HepG2 (cell line): ENCODE results near the gene PRR35. TPM values are rescaled to one million over a fixed set of nuclear protein-coding genes. Genes with fewer than 3 reads are reported as not detected.

Source experiments
- AKNA ChIP-seq: sonication (generic); formaldehyde crosslinking; IDR thresholded peaks from 2 replicates; pipeline ENCODE4 v1.4.0; 2020; ENCODE audit warnings: missing genetic modification reagents, borderline replicate concordance
- ARHGAP35 ChIP-seq: sonication (generic); formaldehyde crosslinking; IDR thresholded peaks from 2 replicates; pipeline ENCODE4 v1.9.0; 2022; ENCODE audit warnings: mild to moderate bottlenecking, inconsistent platforms, moderate library complexity, missing genetic modification reagents, borderline replicate concordance
- ATF6 ChIP-seq: sonication (generic); formaldehyde crosslinking; conservative IDR thresholded peaks from 2 replicates; pipeline ENCODE4 v1.4.0; 2020; ENCODE audit warnings: missing genetic modification reagents
- FUBP1 ChIP-seq: sonication (generic); formaldehyde crosslinking; IDR thresholded peaks from 2 replicates; pipeline ENCODE4 v1.5.1; 2020; ENCODE audit warnings: missing genetic modification reagents, mild to moderate bottlenecking, borderline replicate concordance
- KLF12 ChIP-seq: sonication (generic); formaldehyde crosslinking; IDR thresholded peaks from 2 replicates; pipeline ENCODE4 v1.4.0; 2020; ENCODE audit warnings: missing genetic modification reagents, borderline replicate concordance
- SRSF1 ChIP-seq: fragments of 200-400 bp; formaldehyde crosslinking; optimal IDR thresholded peaks from 2 replicates; pipeline ENCODE3; 2017; ENCODE audit warnings: mild to moderate bottlenecking, low read depth, low read length, moderate library complexity
- TCF12 ChIP-seq, 2 experiments: fragments of 450-650 bp in 1 of 2; sonication (generic) in 1 of 2; formaldehyde crosslinking in 1 of 2; IDR thresholded peaks; 2 replicates each; pipeline versions ENCODE4 v1.6.1 to v1.8.0; 2017 to 2022; ENCODE audit warnings: antibody characterized with exemption in 1 of 2, mild to moderate bottlenecking in 1 of 2, missing genetic modification reagents in 1 of 2, moderate library complexity in 1 of 2
- TFDP1 ChIP-seq: IDR thresholded peaks from 2 replicates; pipeline ENCODE4 v1.6.1; 2016; ENCODE audit warnings: missing compliant biosample characterization, missing genetic modification reagents, borderline replicate concordance
- ZFP90 ChIP-seq: sonication (generic); formaldehyde crosslinking; IDR thresholded peaks from 2 replicates; pipeline ENCODE4 v1.8.0; 2022; ENCODE audit warnings: missing genetic modification reagents, mild to moderate bottlenecking, inconsistent platforms, borderline replicate concordance
- ZNF484 ChIP-seq: sonication (generic); formaldehyde crosslinking; IDR thresholded peaks from 2 replicates; pipeline ENCODE4 v1.5.1; 2020; ENCODE audit warnings: mild to moderate bottlenecking, low read depth, missing genetic modification reagents, borderline replicate concordance
- ZNF670 ChIP-seq: sonication (generic); formaldehyde crosslinking; IDR thresholded peaks from 2 replicates; pipeline ENCODE4 v1.8.0; 2022; ENCODE audit warnings: mild to moderate bottlenecking, missing genetic modification reagents, borderline replicate concordance
- ZNF740 ChIP-seq: sonication (generic); formaldehyde crosslinking; IDR thresholded peaks from 2 replicates; pipeline ENCODE4 v1.4.0; 2020; ENCODE audit warnings: missing genetic modification reagents
- polyA plus RNA-seq, 8 experiments: library from polyadenylated mRNA; depleted of rRNA in 3 of 8; stranded (reverse) in 7 of 8; unstranded in 1 of 8; fragments of >200 nt; fragmentation: Illumina TruSeq in 4 of 8; extraction: Trizol in 4 of 8; gene quantifications; 2 replicates each; pipeline versions ENCODE4 v1.2.1 to v1.2.3, GENCODE V29; 2011 to 2016; ENCODE audit warnings: low read depth in 4 of 8, missing spikeins in 1 of 8, mixed read lengths in 1 of 8; ENCODE audit not compliant: insufficient read depth in 1 of 8
- total RNA-seq, 5 experiments: library from RNA; depleted of rRNA; stranded (reverse); fragments of >200 nt; fragmentation: Illumina TruSeq; extraction: Trizol; gene quantifications; 2 replicates each; pipeline ENCODE4 v1.2.3, GENCODE V29; 2016; ENCODE audit warnings: low read depth in 1 of 5

The PRR35 gene
- total and polyA plus RNA-seq, 2 of the 13 experiments (the other 11 are each of a cell fraction or from before 2014, with no cell fraction given): 0.07 to 0.16 TPM

GRCh38 chr16:588889-589657, 28.9 kb downstream of the PRR35 start (continued):
- TF ChIP-seq ZNF670 (no peak), TCF12 (IDR thresholded peaks at IDR 0.05) (no peak), TCF12 (CRISPR knock-in tag; IDR thresholded peaks at IDR 0.05) (peak; percentile 57; the same call in 1 of the 2 replicates), KLF12 (CRISPR knock-in tag) (peak; percentile 37; the same call in 1 of the 2 replicates), ZNF740 (CRISPR knock-in tag) (0 out of 2 replicates have a peak, but pooled peaks have one; percentile 34), AKNA (no peak), ZNF484 (CRISPR knock-in tag) (0 out of 2 replicates have a peak, but pooled peaks have one; percentile 48), FUBP1 (CRISPR knock-in tag) (no peak), ARHGAP35 (CRISPR knock-in tag) (peak; percentile 51; the same call in 1 of the 2 replicates), TFDP1 (CRISPR knock-in tag) (peak; percentile 34; the same call in 1 of the 2 replicates), SRSF1 (peak; percentile 17), ATF6 (CRISPR knock-in tag) (no peak), ZFP90 (CRISPR knock-in tag) (peak; percentile 65; the same call in 1 of the 2 replicates)
